Panc1 (cell line): Measurements from ENCODE around the gene CFAP100. TPM values are rescaled to one million over a fixed set of nuclear protein-coding genes. Genes with fewer than 3 reads are reported as not detected.

Source experiments
- ATAC-seq: fragments of 200-7000 bp; cut with Tn5 transposase; 2 replicates; pipeline ENCODE4 v1.9.1; 2020; ENCODE audit warnings: mild to moderate bottlenecking, moderate library complexity
- BruUV-seq: library from RNA; stranded (reverse); fragments of 400-500 nt; replicated peaks from 2 replicates; lab custom pipeline; 2021; lab: Mats Ljungman, UMichigan
- CTCF ChIA-PET: fragments of 300-600 bp; sonication (Branson Sonifier 250); formaldehyde crosslinking; loops from one replicate; lab custom pipeline; 2022; ENCODE audit warnings: antibody characterized with exemption; lab: Charles Lee
- POLR2A ChIA-PET: fragments of 300-600 bp; sonication (Branson Sonifier 250); formaldehyde crosslinking; loops from one replicate; lab custom pipeline; 2022; ENCODE audit warnings: antibody characterized with exemption; lab: Charles Lee
- DNase-seq: peaks from one replicate; pipeline ENCODE4 v3.0.0-alpha.2; 2010; ENCODE audit warnings: low read depth, low spot score
- H3K27ac ChIP-seq: 2 replicates; pipeline ENCODE4 v1.5.1; 2011; ENCODE audit warnings: mild to moderate bottlenecking, low read length, inconsistent platforms
- H3K27me3 ChIP-seq: fragments of 200-500 bp; sonication (Bioruptor generic); 2 replicates; pipeline ENCODE4 v1.6.0; 2014; ENCODE audit warnings: low read length, inconsistent platforms; ENCODE audit not compliant: control insufficient read depth, insufficient read depth
- H3K36me3 ChIP-seq: fragments of 200-500 bp; sonication (Bioruptor generic); 2 replicates; pipeline ENCODE4 v1.5.1; 2014; ENCODE audit warnings: inconsistent platforms, mild to moderate bottlenecking, low read length, moderate library complexity; ENCODE audit not compliant: control insufficient read depth, insufficient read depth
- H3K4me1 ChIP-seq: 2 replicates; pipeline ENCODE4 v1.5.1; 2011; ENCODE audit warnings: inconsistent platforms, mild to moderate bottlenecking, low read length, moderate library complexity; ENCODE audit not compliant: control insufficient read depth, insufficient read depth
- H3K4me3 ChIP-seq, 2 experiments: 2 replicates each; pipeline ENCODE4 v1.5.1; 2011 to 2012; ENCODE audit warnings: low read depth in 2 of 2, low read length in 2 of 2, mild to moderate bottlenecking in 2 of 2, inconsistent platforms in 1 of 2, moderate library complexity in 1 of 2
- H3K9me3 ChIP-seq: fragments of 200-500 bp; sonication (Bioruptor generic); 2 replicates; pipeline ENCODE4 v1.5.1; 2014; ENCODE audit warnings: low read depth, mild to moderate bottlenecking, inconsistent platforms, low read length, moderate library complexity; ENCODE audit not compliant: control insufficient read depth, insufficient read depth
- CTCF ChIP-seq: fragments of 450-650 bp; IDR thresholded peaks from 2 replicates; pipeline ENCODE4 v1.5.1; 2017; ENCODE audit warnings: mild to moderate bottlenecking
- POLR2AphosphoS5 ChIP-seq: IDR thresholded peaks from 2 replicates; pipeline ENCODE4 v1.6.1; 2012; ENCODE audit warnings: mild to moderate bottlenecking, low read depth, low read length, moderate library complexity
- SIN3A ChIP-seq: IDR thresholded peaks from 2 replicates; pipeline ENCODE4 v1.6.1; 2012; ENCODE audit warnings: low read depth, mild to moderate bottlenecking, low read length, moderate library complexity, borderline replicate concordance; ENCODE audit not compliant: insufficient read depth
- TCF7L2 ChIP-seq: IDR thresholded peaks from 2 replicates; pipeline ENCODE4 v1.6.1; 2011; ENCODE audit warnings: mild to moderate bottlenecking, low read depth, low read length, inconsistent platforms
- in situ Hi-C: cut with HindIII; loops from 2 replicates; pipeline ENCODE4 v1.10.0; 2016; ENCODE audit warnings: low sequenced_read_pairs, low pct_unique_long_range_greater_than_20kb
- intact Hi-C: fragments of 100-400 bp; cut with micrococcal nuclease; formaldehyde crosslinking; loops from one replicate; pipeline ENCODE4 v1.10.0; 2022; ENCODE audit not compliant: unreplicated experiment
- total RNA-seq: library from RNA; stranded (reverse); gene quantifications from one replicate; pipeline ENCODE4 v1.2.1, GENCODE V29; 2021; ENCODE audit not compliant: unreplicated experiment
- TF ChIP-seq, protein P1 (sequence below), 2 experiments: IDR thresholded peaks; 2 replicates each; pipeline ENCODE4 v1.6.1; 2011 to 2012; ENCODE audit warnings: low read depth in 2 of 2, control low read depth in 1 of 2, low read length in 1 of 2, mild to moderate bottlenecking in 1 of 2, moderate library complexity in 1 of 2; ENCODE audit not compliant: insufficient read depth in 1 of 2

CFAP100 gene
- total RNA-seq, 1 experiment from 2014 or later = not detected

DNA sequence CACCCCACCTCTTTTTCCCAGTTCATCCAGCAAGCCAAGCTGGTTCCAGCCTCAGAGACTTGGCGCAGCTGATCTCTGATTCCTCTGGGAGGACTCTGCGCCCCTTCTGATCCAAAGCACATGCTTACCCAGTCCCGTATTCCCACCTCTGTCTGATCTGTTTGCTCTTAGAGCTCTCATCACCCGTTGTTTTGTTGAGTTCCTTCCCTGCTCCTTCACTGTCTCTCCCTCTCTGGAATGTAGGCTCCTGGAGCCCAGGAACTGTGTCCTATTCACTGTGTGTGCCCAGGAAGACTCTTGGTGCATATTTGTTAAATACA, 82.3 kb downstream of the CFAP100 start:
- no TSS peak for BruUV-seq
- TF ChIP-seq SIN3A = no peak
- TF ChIP-seq TCF7L2 = no peak
- TF ChIP-seq, protein P1, sequence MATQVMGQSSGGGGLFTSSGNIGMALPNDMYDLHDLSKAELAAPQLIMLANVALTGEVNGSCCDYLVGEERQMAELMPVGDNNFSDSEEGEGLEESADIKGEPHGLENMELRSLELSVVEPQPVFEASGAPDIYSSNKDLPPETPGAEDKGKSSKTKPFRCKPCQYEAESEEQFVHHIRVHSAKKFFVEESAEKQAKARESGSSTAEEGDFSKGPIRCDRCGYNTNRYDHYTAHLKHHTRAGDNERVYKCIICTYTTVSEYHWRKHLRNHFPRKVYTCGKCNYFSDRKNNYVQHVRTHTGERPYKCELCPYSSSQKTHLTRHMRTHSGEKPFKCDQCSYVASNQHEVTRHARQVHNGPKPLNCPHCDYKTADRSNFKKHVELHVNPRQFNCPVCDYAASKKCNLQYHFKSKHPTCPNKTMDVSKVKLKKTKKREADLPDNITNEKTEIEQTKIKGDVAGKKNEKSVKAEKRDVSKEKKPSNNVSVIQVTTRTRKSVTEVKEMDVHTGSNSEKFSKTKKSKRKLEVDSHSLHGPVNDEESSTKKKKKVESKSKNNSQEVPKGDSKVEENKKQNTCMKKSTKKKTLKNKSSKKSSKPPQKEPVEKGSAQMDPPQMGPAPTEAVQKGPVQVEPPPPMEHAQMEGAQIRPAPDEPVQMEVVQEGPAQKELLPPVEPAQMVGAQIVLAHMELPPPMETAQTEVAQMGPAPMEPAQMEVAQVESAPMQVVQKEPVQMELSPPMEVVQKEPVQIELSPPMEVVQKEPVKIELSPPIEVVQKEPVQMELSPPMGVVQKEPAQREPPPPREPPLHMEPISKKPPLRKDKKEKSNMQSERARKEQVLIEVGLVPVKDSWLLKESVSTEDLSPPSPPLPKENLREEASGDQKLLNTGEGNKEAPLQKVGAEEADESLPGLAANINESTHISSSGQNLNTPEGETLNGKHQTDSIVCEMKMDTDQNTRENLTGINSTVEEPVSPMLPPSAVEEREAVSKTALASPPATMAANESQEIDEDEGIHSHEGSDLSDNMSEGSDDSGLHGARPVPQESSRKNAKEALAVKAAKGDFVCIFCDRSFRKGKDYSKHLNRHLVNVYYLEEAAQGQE (IDR thresholded peaks at IDR 0.05; ENCODE audit: insufficient read depth in 1 of 2, low read depth in 2 of 2, low read length in 1 of 2) = no peak
- intact Hi-C loops = no loop called here
- Histone ChIP-seq H3K4me3 (no peak overlapping the region), H3K9me3 (no peaks in the 10 kb centered on the region), H3K36me3 (peaks cover 3% of the 10 kb centered on the region; the same call in 1 of the 2 replicates), H3K4me1 (peaks cover 19% of the 10 kb centered on the region), H3K27ac (no peak overlapping the region), H3K27me3 (no peaks in the 10 kb centered on the region)
- DNase-seq = no peak
- in situ Hi-C loops = no loop called here
- ChIA-PET POLR2A (no interaction called here), CTCF (no interaction called here)
- no peak for ATAC-seq

DNA sequence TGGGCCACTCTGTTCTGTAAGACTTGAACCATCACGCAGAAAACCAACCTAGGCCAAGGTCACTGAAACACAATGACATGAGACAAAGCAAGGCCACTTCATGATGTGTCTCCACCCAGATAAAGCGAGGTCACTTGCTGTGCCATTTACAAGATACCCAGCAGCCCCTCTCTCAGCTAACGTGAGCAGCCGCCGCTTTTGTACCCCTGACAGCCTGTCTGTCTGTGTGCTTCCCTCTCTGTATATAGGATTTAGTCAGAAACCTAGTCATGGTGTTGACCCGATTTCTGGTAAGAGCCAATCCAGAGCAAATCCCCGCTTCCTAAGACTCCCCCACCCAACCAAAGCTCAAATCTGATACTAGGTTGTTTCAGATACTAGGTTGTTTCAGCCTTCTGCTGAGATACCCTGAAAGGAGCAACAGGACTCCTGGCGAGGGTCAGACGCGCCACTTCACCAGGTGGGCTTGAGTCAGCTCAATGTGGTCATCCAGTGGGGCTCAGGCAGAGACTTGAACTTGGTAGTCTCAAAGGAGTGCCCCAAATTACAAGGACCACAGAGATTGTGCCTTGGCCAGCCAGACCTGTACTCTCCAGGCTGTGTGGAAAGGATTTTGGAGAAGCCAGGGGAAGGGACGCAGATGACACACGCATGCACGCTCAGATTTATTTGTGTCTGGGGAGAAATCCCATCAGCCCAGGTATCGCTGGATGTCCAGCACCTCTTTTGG, 84.0 kb downstream of the CFAP100 start:
- POLR2A ChIA-PET = no interaction called here
- Histone ChIP-seq H3K4me1 (peaks cover 1% of the 10 kb centered on the region; the same call in 1 of the 2 replicates), H3K9me3 (no peaks in the 10 kb centered on the region), H3K36me3 (peaks cover 2% of the 10 kb centered on the region; the same call in 1 of the 2 replicates), H3K27ac (no peak overlapping the region), H3K27me3 (no peaks in the 10 kb centered on the region), H3K4me3 (no peak overlapping the region)
- no peak for DNase-seq
- ATAC-seq = no peak
- no TSS peak for BruUV-seq
- in situ Hi-C loops = no loop called here
- TF ChIP-seq SIN3A = no peak
- TF ChIP-seq, protein P1 (IDR thresholded peaks at IDR 0.05; ENCODE audit: insufficient read depth in 1 of 2, low read depth in 2 of 2, low read length in 1 of 2) = no peak
- no peak for TF ChIP-seq TCF7L2
- no peak for TF ChIP-seq CTCF
- TF ChIP-seq POLR2AphosphoS5 = no peak
- CTCF ChIA-PET = no interaction called here
- intact Hi-C loops = no loop called here
